Natural killer cell treated with Interleukin-12 subunit alpha and Interleukin-12 subunit beta and Interleukin-15 and Interleukin-18, amount 100 ng/mL, for 72 hours (primary cell): Measurements from ENCODE around the gene NPIPA1. TPM values are rescaled to one million over a fixed set of nuclear protein-coding genes. Genes with fewer than 3 reads are reported as not detected.
"Not testable (repeated sequence)": the region's sequence is repeated elsewhere in the genome, so short reads cannot be mapped to it uniquely, and the experiment has no call there.

Experiments used
- ATAC-seq, 2 donors: fragments of 150-1000 bp; cut with Tn5 transposase in 1 of 2; sonication (Bioruptor Pico), chemical (Tn5 transposase) in 1 of 2; 2 replicates each; pipeline ENCODE4 v1.10.0; 2021
- DNase-seq: peaks from one replicate; pipeline ENCODE4 v3.0.0; 2022; ENCODE audit warnings: low spot score
- H3K27ac Mint-ChIP-seq, 2 donors: 1 replicate in 1 of 2; 2 replicates in 1 of 2; pipeline ENCODE4 v1.8.0; 2022; ENCODE audit warnings: mixed read lengths in 2 of 2, mild to moderate bottlenecking in 1 of 2, moderate library complexity in 1 of 2
- H3K27me3 Mint-ChIP-seq, 2 donors: 1 replicate in 1 of 2; 2 replicates in 1 of 2; pipeline ENCODE4 v1.8.0; 2022; ENCODE audit warnings: mixed read lengths in 2 of 2
- H3K36me3 Mint-ChIP-seq: one replicate; pipeline ENCODE4 v1.8.0; 2022; ENCODE audit warnings: mixed read lengths
- H3K4me1 Mint-ChIP-seq, 2 donors: 1 replicate in 1 of 2; 2 replicates in 1 of 2; pipeline ENCODE4 v1.8.0; 2022; ENCODE audit warnings: low read depth in 2 of 2, mixed read lengths in 2 of 2, mild to moderate bottlenecking in 1 of 2
- H3K4me3 Mint-ChIP-seq: one replicate; pipeline ENCODE4 v1.8.0; 2022; ENCODE audit warnings: mixed read lengths
- H3K9me3 Mint-ChIP-seq: 2 replicates; pipeline ENCODE4 v1.8.0; 2022; ENCODE audit warnings: mixed read lengths
- total RNA-seq, 2 donors: library from RNA; stranded (reverse); gene quantifications; one replicate each; pipeline ENCODE4 v1.2.3, GENCODE V29; 2022

The NPIPA1 gene
- total RNA-seq, result 100 to 1,000 TPM in 1 of 2 donors, 10 to 100 TPM in 1; 63.6 to 156 TPM

DNA sequence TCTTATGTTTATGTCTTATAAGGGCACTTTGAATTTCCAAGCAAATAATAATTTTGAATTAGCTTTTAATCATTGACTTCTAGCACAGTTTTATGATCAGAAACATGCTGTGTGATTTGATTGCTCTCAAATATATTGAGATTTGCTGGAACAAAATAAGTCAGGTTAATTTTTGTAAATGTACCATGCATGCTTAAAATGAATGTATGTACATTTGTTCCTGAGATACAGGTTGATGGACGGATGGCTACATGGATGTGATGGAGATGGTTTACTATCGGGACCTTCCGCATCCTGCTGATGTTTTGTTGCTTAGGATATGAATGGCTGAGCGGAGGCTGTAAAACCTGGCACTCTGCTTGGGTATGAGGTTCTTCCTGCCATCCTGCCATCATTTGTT, at the start of gene NPIPA1:
NPIPA1 (plus strand) TSS at position 301 of the 400 bp plus-strand sequence; CDS start at position 301, 0 bp downstream.
- not testable (repeated sequence) for H3K27me3 Mint-ChIP-seq, H3K9me3 Mint-ChIP-seq, H3K36me3 Mint-ChIP-seq, H3K4me3 Mint-ChIP-seq, H3K27ac Mint-ChIP-seq, H3K4me1 Mint-ChIP-seq, ATAC-seq, DNase-seq

DNA sequence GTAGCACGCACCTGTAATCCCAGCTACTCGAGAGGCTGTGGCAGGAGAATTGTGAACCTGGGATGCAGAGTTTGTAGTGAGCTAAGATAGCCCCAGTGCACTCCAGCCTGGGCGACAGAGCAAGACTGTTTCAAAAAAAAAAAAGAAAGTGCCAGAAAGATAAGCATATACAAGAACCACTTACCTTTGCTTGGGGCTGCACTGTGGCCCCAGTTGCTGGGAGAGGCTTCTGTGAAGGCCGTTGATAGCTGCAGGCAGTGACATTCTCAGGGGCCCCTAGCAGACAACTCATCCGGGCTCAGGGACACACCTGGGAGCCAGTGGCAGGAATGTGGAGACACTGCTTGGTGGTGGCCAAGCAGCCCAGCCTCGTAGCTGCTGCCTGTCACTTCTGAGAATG, 45.1 kb upstream of the NPIPA1 start:
- not testable (repeated sequence) for ATAC-seq, DNase-seq, H3K4me3 Mint-ChIP-seq, H3K4me1 Mint-ChIP-seq, H3K36me3 Mint-ChIP-seq, H3K27me3 Mint-ChIP-seq, H3K27ac Mint-ChIP-seq, H3K9me3 Mint-ChIP-seq

DNA sequence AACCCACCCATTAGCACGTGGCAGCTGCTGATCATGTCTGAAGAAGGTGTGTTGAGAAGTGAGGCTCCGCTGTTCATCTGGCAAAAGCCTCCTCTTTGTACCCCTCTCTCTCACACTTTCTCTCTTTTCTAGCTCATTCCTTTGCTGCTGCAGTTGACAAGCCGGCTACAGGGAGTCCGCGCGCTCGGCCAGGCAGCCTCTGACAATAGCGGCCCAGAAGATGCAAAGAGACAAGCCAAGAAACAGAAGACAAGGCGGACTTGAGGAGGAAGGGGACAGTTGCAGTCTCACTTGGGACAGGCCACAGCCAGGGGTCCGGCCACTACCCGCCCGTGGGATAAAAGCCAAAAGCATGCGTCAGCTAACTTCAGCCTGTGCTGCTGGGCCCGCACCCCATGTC, 41.9 kb upstream of the NPIPA1 start:
- not testable (repeated sequence) for H3K4me3 Mint-ChIP-seq, DNase-seq, H3K36me3 Mint-ChIP-seq, H3K27me3 Mint-ChIP-seq, ATAC-seq, H3K4me1 Mint-ChIP-seq, H3K9me3 Mint-ChIP-seq, H3K27ac Mint-ChIP-seq

DNA sequence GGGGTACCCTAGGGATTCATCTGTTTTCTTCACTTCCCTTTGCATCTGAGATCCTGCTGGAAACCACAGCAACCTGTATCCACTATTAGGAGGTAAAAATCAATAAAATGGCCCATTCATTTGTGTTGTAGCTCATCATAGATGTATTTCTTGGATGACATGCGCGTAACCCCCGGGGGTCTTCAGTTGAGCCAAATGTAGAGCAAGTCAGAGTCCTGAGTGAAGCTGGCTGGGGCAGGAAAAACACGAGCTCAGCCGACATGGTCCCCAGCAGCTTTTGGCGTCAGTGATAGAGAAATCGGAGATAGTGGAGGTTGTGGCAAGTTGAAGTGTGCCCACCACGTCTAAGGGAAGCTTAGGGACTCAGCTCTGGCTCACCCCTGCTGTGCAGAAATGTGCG, 41.2 kb upstream of the NPIPA1 start:
- H3K36me3 Mint-ChIP-seq, H3K27ac Mint-ChIP-seq, DNase-seq, H3K27me3 Mint-ChIP-seq, H3K4me1 Mint-ChIP-seq, ATAC-seq, H3K9me3 Mint-ChIP-seq, H3K4me3 Mint-ChIP-seq: not testable (repeated sequence)

DNA sequence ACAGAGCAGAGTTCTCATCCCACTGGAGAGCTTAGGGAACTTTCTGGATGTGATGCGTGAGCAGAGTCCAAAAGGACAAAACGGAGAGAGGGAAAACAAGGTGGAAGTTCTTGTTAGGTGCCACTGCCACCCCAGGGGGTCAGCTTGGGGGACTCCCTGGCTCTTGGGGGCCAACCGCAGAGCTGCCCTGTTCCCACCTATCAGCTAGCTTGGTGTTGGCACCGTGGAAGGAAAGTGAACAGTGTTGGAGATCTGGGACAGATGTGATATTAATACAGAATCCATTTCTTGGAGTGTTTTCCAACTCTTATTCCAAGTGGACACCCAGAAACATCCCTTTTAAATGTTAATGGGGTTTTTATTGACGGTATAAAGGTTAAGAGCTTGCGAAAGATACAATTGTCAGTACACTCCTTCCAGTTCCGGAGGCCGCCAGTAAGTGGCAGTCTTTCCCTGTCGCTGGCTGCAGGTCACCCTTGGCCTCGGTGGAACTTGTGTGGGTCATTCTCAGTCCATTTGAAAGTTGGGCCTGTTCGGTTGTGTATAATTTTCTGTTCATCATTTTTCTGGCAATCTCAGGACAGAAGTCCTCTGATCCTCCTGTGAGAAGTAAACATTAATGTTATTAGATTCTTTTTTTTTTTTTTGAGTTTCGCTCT, 40.1 kb upstream of the NPIPA1 start:
- ATAC-seq, result peak; percentile 55 to 68
- not testable (repeated sequence) for H3K27ac Mint-ChIP-seq, H3K9me3 Mint-ChIP-seq, H3K36me3 Mint-ChIP-seq, H3K4me1 Mint-ChIP-seq, H3K4me3 Mint-ChIP-seq, DNase-seq, H3K27me3 Mint-ChIP-seq

DNA sequence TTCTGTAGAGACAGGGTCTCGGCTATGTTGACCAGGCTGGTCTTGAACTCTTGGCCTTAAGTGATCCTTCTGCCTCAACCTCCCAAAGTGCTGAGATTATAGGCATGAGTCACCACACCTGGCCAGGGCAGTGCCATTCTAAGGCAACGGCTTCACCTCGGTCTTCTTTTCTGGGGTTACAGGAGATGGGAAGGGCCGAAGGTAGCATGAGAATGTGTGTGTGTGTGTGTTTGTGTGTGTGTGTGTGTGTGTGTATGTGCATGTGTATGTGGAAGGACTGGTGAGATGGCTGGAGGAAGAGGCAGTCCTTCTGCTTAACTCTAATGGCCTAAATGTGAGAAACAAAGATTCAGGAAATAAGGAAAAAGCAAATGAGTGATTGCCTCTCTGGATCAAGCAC, 39.1 kb upstream of the NPIPA1 start:
- H3K36me3 Mint-ChIP-seq, result not testable (repeated sequence)

DNA sequence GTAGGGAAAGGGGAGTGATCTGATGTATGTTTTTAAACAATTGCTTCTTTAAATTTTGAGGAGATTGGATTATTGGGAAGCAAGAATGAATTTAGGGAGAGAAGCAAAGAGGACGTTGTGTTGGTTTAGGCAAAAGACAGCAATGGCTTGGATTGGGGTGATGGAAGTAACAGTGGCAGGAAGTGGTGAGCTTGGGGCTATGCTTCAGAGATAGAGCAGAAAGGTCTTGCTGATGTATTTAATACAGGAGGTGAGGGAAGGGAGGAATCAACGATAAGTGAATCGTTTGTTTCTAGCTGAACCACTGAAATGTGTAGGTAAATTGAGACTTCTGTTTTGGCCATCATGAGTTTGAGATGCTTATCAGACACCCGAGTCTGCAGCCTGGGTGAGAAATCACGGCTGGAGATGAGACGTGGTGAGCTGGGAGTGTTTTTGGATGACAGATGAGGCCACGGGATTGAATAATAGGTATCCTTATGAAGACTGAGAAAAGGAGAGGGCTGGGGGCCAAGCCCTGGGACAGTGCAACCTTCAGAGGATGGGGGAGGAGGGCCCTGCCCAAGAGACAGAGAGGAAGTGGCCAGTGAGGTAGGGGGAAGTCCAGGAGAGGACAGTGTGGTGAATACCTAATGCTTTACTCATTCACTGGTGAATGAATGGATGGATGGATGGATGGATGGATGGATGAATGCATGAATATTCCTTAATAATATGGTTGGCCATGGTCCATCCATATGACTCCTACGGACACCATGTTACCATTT, 33.9 kb upstream of the NPIPA1 start:
- Mint-ChIP-seq H3K4me1 (peaks cover 7 to 10% of the 10 kb centered on the region in 2 donors), H3K27ac (peak overlapping the region; percentile 58 to 68), H3K4me3 (peak overlapping the region; percentile 47)
- not testable (repeated sequence) for H3K36me3 Mint-ChIP-seq, DNase-seq, H3K27me3 Mint-ChIP-seq, H3K9me3 Mint-ChIP-seq
- ATAC-seq, result peak; percentile 86 to 93

More for the DNA sequence above, 39.1 kb upstream of the NPIPA1 start:
- H3K9me3 Mint-ChIP-seq, H3K27me3 Mint-ChIP-seq, ATAC-seq, DNase-seq, H3K27ac Mint-ChIP-seq, H3K4me3 Mint-ChIP-seq, H3K4me1 Mint-ChIP-seq: not testable (repeated sequence)

DNA sequence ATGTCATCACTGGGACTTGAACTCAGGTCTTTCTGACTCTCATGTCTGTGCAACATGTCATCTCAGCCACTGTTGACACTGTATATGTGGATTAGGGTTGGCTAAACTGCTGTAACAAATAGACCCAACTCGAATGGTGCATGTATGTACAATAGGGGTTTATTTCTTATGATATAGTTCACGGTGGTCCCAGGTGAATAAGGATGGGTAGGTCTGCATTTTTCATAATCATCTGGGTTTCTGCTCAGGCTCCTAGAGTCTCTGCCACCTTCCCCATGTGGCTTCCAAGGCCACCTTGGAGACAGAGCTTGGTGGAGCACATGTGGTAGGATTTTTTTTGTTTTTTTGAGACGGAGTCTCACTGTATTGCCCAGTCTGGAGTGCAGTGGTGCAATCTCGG, 27.5 kb upstream of the NPIPA1 start:
- not testable (repeated sequence) for H3K4me1 Mint-ChIP-seq, ATAC-seq, H3K36me3 Mint-ChIP-seq

DNA sequence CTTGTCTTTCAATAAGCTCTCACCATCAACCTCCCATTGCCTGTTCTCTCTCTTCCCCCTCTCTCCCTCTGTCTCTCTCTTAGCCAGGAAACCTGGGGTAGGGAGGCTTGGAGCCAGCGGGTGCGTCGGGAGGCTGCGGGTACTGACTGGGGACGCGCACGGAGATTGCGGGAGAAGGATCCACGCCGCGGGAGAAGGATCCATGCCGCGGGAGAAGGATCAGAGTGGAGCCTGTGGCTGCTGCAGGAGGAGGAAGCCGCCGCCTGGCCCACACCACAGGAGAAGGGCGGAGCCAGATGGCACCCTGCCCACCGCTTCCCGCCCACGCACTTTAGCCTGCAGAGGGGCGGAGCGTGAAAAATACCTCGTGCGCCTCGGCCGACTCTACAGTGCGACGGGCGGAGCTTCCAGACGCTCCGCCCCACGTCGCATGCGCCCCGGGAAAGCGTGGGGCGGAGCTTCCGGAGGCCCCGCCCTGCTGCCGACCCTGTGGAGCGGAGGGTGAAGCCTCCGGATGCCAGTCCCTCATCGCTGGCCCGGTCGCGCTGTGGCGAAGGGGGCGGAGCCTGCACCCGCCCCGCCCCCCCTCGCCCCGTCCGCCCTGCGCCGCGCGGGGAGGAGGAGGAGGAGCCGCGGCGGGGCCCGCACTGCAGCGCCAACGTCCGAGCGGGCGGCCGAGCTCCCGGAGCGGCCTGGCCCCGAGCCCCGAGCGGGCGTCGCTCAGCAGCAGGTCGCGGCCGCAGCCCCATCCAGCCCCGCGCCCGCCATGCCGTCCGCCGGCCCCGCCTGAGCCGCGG, 26.2 kb upstream of the NPIPA1 start:
- H3K36me3 Mint-ChIP-seq, H3K4me3 Mint-ChIP-seq, H3K9me3 Mint-ChIP-seq, H3K4me1 Mint-ChIP-seq, H3K27me3 Mint-ChIP-seq, DNase-seq, H3K27ac Mint-ChIP-seq: not testable (repeated sequence)
- peak; percentile 92 to 97 for ATAC-seq

More for the DNA sequence above, 27.5 kb upstream of the NPIPA1 start:
- not testable (repeated sequence) for H3K9me3 Mint-ChIP-seq, DNase-seq, H3K27me3 Mint-ChIP-seq, H3K4me3 Mint-ChIP-seq, H3K27ac Mint-ChIP-seq

DNA sequence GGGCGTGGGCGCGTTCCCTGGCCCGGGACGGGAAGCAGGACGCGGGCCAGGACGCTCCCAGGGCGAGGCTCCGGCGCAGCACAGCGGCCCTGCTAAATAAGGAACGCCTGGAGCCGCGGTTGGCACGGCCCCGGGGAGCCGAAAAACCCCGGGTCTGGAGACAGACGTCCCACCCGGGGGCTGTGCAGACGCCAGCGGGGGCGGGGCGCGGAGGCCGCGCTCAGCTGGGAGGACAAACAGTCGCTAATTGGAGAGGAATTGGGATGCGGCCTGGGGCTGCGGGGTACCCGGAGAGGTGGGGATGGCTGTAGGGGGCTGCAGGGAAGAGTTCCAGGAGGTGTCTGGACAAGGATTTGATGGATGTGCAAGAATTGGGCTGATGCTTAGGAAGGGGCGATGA, 25.3 kb upstream of the NPIPA1 start:
- H3K36me3 Mint-ChIP-seq, DNase-seq, H3K27ac Mint-ChIP-seq, ATAC-seq, H3K27me3 Mint-ChIP-seq, H3K4me1 Mint-ChIP-seq, H3K9me3 Mint-ChIP-seq: not testable (repeated sequence)
- H3K4me3 Mint-ChIP-seq, result peak overlapping the region; percentile 67

DNA sequence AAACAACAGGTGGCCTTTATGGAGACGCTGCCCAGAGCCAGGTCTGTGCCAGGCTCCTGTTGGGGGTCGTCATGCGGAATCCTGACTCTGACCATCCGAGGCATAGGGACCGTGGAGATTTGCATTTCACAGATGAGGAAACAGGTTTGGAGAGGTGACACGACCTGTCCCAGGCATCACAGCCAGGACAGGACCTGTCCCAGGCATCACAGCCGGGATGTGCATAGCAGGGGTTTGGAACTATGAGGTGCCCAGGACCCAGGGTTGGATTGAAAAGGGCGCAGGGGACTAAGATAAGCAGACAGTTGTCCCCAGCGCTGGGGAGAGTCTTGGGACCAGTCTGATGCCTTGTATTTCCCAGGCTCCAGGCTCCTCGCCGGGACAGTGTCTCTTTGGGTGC, 24.7 kb upstream of the NPIPA1 start:
- not testable (repeated sequence) for H3K9me3 Mint-ChIP-seq, ATAC-seq, H3K4me1 Mint-ChIP-seq, DNase-seq, H3K36me3 Mint-ChIP-seq, H3K4me3 Mint-ChIP-seq, H3K27ac Mint-ChIP-seq, H3K27me3 Mint-ChIP-seq

DNA sequence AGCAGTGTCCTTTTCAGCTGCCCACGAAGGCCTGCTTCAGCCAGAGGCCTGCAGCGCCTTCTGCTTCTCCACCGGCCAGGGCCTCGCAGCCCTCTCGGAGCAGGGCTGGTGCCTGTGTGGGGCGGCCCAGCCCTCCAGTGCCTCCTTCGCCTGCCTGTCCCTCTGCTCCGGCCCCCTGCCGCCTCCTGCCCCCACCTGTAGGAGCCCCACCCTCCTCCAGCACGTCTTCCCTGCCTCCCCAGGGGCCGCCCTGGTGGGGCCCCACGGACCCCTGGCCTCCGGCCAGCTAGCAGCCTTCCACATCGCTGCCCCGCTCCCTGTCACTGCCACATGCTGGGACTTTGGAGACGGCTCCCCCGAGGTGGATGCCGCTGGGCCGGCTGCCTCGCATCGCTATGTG, 18.7 kb upstream of the NPIPA1 start:
- H3K4me3 Mint-ChIP-seq, H3K27ac Mint-ChIP-seq, DNase-seq, ATAC-seq, H3K9me3 Mint-ChIP-seq, H3K36me3 Mint-ChIP-seq, H3K27me3 Mint-ChIP-seq, H3K4me1 Mint-ChIP-seq: not testable (repeated sequence)

DNA sequence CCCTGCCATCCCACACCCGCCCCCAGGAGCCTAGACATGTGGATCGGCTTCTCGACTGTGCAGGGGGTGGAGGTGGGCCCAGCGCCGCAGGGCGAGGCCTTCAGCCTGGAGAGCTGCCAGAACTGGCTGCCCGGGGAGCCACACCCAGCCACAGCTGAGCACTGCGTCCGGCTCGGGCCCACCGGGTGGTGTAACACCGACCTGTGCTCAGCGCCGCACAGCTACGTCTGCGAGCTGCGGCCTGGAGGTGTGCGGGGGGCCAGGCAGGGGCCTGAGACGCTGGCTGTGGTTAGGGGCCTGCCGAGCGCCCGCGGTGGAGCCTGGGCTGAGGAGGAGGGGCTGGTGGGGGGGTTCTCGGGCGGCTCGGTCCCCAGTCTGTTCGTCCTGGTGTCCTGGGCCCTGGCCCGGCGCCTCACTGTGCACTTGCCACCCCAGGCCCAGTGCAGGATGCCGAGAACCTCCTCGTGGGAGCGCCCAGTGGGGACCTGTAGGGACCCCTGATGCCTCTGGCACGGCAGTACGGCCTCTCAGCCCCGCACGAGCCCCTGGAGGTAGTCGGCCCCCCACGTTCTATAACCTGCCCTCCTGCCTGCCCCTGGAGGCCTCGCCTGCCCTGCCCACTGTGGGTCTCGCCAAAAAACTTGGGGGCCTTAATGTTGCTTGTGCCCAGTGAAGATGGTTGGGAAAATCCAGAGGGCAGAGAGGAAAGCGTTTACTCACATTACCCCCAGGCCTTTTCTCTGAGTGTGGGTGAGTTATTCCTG, 17.2 kb upstream of the NPIPA1 start:
- not testable (repeated sequence) for DNase-seq, H3K27me3 Mint-ChIP-seq, H3K27ac Mint-ChIP-seq, H3K4me1 Mint-ChIP-seq, H3K9me3 Mint-ChIP-seq, H3K4me3 Mint-ChIP-seq, ATAC-seq, H3K36me3 Mint-ChIP-seq
